GM19238 (cell line): ENCODE measurements around the gene TREML1.
"Not testable (repeated sequence)": the region's sequence is repeated elsewhere in the genome, so short reads cannot be mapped to it uniquely, and the experiment has no call there.

Experiments used
- DNase-seq: peaks from one replicate; pipeline ENCODE4 v3.0.0; 2011; ENCODE audit warnings: low spot score; ENCODE audit not compliant: insufficient read length

Gene TREML1, protein sequence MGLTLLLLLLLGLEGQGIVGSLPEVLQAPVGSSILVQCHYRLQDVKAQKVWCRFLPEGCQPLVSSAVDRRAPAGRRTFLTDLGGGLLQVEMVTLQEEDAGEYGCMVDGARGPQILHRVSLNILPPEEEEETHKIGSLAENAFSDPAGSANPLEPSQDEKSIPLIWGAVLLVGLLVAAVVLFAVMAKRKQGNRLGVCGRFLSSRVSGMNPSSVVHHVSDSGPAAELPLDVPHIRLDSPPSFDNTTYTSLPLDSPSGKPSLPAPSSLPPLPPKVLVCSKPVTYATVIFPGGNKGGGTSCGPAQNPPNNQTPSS

DNA sequence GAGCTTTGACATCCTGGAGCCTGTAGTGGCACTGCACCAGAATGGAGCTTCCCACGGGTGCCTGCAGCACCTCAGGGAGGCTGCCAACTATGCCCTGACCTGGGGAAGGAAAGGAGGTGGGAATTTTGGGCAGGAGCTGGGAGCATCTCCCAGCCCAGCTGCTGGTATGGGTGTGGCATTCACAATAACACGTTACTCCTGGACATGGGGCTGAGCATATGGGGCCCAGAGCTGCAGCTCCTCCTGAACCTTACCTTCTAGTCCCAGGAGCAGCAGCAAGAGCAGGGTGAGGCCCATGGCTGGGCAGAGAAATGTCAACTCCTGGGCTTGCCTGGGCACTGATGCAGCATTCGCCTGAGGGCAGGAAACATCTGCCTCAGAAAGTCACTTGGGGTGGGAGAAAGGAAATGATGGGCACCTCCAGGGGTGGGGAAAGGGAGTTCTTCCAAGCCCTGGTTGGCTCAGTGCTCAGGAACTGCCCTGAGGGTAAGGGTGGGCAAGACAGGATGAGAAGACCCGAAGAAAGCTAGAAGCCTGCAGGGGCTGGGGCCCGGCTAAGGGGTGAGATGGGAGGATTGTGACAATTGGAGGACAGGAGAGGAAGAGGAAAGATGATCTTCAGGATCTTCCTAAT is at the start of gene TREML1:
Gene TREML1 (minus strand): TSS at position 356 of the 634 bp plus-strand sequence. CDS start 59 bp downstream, at position 297.
- DNase-seq, result no peak

DNA sequence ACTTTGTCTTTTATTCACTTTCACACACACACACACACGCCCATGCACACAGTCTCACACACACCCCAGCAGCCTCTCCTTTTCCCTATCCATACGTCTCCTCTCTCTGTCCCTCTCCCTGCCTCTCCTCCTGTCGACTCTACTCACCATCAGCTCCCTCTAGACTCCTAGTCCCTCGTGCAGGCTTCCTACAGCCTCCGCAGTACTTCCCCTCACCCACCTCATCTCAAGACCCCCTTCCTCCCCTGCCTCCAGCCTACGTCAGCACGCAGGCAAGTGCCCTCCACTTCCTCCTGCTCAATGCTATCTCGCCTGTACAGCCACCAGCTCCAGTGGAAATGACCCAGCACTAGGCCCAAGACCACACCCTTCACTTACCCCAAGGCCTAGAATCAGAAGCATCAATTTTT is 47.6 kb upstream of the TREML1 start:
- no peak for DNase-seq

- DNase-seq, result peak; percentile 16
Measured at GRCh38 chr6:41200901-41201763, 47.0 kb upstream of the TREML1 start, which contains the start of gene TREML2. TREML2 (minus strand) TSS chr6:41201149; CDS start chr6:41201008, 141 bp downstream.

- DNase-seq, result no peak
Measured at GRCh38 chr6:41200296-41200900, 46.3 kb upstream of the TREML1 start.

- DNase-seq, result no peak
Measured at GRCh38 chr6:41199552-41200246, 45.6 kb upstream of the TREML1 start.

- DNase-seq, result no peak
Measured at GRCh38 chr6:41197234-41197633, 43.1 kb upstream of the TREML1 start.

- no peak for DNase-seq
Measured at GRCh38 chr6:41194386-41194785, 40.2 kb upstream of the TREML1 start.

DNA sequence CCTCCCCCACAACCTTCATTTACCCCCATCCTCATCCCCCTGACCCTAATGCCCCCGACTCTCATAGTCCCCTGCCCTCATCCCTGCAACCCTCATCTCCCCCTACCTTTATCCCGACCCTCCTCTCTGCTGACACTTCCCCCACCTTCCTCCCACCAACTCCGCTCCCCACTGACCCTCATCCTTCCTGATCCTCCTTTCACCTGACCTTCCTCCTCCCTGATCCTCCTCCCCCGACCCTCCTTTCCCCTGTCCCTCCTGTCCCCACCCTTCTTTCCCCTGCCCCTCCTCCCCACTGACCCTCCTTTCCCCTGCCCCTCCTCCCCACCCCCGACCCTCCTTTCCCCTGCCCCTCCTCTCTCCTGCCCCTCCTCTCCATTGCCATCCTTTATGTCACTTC is 39.7 kb upstream of the TREML1 start:
- DNase-seq, result no peak

DNA sequence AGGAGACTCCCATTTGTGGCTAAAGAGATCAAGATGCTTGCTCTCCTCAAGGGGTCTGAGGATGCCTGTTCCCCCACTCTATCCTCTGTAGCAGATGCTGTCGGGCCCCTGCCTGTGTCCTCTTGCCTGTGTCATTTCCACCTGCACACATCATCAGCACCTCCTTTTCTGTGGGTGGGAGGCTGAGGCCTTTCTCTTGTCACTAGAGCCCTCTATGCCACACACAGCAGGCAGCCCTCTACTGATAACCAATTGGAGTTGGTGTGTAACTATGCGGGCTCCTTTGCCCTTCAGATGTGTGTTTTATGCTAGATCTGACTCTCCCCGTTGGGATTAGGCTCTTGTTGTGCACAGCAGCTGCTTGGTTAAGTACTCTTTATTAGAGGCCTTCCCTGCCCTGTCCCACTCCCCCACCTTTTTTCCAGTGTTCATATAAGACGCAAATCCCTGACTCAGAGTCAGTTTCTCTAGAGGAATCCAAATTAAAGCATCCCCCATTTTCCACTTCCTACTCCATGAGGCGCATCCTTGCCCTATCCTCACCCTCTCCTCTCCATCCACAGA is 39.1 kb upstream of the TREML1 start:
- no peak for DNase-seq

DNA sequence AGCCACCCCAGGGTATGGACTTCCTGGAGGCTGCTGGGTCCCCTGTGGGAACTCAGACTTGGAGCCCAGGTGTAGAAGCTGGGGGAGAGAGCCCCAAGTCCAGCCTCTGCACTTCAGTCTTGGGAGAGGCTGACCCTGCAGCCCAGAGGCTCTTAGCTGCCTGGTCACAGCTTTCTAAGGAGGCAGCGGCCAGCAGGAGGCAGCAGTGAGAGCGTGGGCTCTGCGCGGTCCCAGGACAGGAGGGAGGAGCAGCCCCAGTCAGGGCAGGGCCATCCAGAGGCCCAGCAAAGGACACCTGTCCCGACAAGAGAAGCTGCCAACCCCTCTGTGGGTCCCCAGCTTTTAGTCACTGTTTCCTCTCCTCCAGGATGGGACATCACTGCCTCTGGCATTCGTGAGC is 37.4 kb upstream of the TREML1 start:
- no peak for DNase-seq

GRCh38 chr6:41190791-41191190 is 36.6 kb upstream of the TREML1 start:
- DNase-seq, result no peak

DNA sequence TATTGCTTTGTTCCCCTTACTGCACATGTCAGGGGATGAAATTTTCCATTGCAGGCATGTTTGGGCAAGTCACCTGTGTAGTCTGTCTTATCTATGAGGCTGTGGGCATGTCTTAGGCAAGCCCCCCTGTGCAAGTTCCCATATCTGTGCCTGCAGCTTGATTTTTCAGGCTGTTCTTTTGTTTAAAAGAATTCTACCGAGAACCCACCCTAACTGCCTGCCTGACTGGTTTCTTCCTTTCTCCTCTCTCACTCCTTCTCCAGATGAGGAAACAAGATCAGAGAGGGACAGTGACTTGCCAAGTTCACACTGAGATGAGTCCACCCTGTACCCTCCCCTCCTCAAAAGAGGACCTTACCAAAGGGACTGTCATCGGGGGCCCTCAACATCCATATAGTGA is 35.8 kb upstream of the TREML1 start:
- no peak for DNase-seq

DNA sequence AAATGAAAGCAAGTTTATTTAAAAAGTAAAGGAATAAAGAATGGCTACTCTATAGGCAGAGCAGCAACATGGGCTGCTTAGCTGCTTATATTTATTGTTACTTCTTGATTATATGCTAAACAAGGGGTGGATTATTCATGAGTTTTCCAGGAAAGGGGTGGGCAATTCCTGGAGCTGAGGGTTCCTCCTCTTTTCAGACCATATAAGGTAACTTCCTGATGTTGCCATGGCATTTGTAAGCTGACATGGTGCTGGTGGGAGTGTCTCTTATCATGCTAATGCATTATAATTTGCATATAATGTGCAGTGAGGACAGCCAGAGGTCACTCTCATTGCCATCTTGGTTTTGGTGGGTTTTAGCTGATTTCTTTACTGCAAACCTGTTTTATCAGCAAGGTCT is 34.9 kb upstream of the TREML1 start:
- not testable (repeated sequence) for DNase-seq

GRCh38 chr6:41187924-41188886 is 34.1 kb upstream of the TREML1 start:
- no peak for DNase-seq

DNA sequence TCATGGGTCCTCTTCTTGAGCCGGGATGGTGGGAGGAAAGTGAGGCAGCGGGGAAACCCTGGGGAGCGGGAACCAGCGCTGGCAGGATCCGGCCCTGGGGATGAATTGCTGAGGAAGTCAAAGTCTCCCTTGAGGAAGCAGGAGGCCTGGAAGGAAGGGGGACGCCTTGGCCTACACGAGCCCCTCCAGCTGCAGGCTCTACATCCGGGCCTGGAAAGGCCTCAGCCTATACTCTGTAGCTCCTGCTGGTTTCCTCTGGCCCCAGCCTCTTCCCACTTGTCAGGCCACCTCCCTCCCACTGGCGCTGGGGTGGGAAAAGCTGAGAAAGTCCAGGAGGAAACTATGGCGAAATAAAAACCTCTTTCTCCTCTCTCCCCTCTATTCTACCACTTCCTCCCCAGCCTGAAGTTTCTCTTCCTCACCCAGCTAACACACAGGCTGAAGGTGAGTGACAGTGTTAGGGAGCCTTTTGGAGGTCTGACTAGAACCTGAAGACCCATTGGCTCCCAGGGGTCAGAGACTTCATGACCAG is 31.9 kb upstream of the TREML1 start:
- DNase-seq, result no peak

- no peak for DNase-seq
Measured at GRCh38 chr6:41184761-41185160, 30.6 kb upstream of the TREML1 start.

DNA sequence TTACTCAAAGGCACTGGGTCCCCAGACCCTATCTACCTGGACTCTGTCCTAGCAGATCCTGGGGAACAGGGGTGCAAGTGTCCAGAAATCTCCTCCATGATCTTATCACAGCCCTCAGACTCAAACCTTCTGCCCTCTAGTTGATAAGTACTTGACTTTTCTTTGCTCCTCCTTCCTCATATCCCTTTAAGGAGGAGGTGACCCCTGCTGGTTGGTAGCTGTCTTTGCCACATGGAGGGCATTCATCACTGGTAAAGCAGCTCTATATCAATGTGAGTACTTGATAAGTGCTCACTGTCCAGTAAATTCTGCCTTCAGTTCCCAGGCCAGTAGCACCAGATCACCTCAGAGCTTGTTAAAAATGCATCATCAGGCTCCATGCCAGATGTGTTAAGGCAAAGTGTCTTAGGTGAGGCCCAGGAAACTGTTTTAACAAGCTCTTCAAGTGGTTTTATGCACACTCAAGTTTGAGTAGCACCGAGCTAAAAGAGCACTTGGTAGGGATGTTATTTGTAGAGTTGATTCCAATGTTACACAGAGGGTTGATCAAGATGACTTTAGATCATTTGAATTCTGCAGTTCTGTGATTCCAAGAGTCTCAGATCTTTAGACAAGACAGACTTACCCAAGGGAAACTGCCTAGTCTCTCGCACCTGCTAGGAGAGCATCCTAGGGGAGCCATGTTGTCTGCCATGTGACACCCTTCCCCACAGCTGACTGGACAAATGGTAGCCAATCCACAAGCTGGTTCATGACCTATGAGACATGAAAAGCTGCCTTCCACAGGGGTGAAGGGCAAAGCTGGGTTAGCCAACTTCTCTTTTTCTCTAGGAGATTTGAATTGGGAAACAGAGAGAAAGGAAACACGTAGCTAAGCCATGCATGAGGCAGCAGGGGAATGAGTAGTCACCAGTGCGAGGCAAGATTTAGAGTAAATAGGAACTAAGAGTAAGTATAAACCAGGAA is 28.2 kb upstream of the TREML1 start:
- peak; percentile 34 for DNase-seq

DNA sequence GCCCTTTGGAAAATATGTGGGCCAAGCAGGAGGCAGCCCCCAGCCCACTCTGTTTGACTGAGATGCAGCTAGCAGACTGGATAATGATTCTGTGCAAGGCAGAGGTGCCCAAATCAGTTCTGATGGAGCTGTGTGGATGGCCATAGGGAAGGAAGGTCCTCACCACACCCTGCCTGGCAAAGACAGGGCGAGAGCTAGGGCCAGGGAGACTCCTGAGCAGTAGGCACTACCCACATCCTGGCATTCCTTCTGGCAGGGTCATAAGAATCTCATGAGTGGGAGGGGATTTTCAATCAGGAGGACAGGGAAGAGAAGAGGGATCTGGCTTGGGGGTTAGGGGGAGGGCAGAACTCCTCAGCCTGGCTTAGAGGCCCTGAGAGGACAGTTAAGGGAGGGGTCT is 27.4 kb upstream of the TREML1 start:
- DNase-seq, result no peak
